ENCODE data around the gene TRDN.

TRDN gene

GRCh38 chr6:123550052-123550617 lies 86.6 kb downstream of the TRDN start:
- no peak for TF ChIP-seq CTCF (IDR thresholded peaks at IDR 0.05)
- no peak for DNase-seq (ENCODE audit: low spot score)
- no peak overlapping the region for H3K4me3 ChIP-seq
- H3K27ac ChIP-seq: no peak overlapping the region

GRCh38 chr6:123549476-123549875 lies 87.3 kb downstream of the TRDN start:
- Histone ChIP-seq H3K27ac (no peak overlapping the region), H3K4me3 (no peak overlapping the region)
- DNase-seq (ENCODE audit: low spot score): no peak
- no peak for TF ChIP-seq CTCF (IDR thresholded peaks at IDR 0.05)

- no peak overlapping the region for H3K27ac ChIP-seq
- DNase-seq (ENCODE audit: low spot score): no peak
- no peak overlapping the region for H3K4me3 ChIP-seq
- TF ChIP-seq CTCF (IDR thresholded peaks at IDR 0.05): no peak
Observed at GRCh38 chr6:123547216-123547978, 89.4 kb downstream of the TRDN start.

- Histone ChIP-seq H3K4me3 (no peak overlapping the region), H3K27ac (no peak overlapping the region)
- DNase-seq (ENCODE audit: low spot score): no peak
- no peak for TF ChIP-seq CTCF (IDR thresholded peaks at IDR 0.05)
Observed at GRCh38 chr6:123546537-123546936, 90.2 kb downstream of the TRDN start.

GRCh38 chr6:123541462-123541861 lies 95.3 kb downstream of the TRDN start:
- Histone ChIP-seq H3K27ac (no peak overlapping the region), H3K4me3 (no peak overlapping the region)
- no peak for DNase-seq (ENCODE audit: low spot score)
- TF ChIP-seq CTCF (IDR thresholded peaks at IDR 0.05): no peak

- DNase-seq (ENCODE audit: low spot score): no peak
- TF ChIP-seq CTCF (IDR thresholded peaks at IDR 0.05): no peak
- Histone ChIP-seq H3K4me3 (no peak overlapping the region), H3K27ac (no peak overlapping the region)
Observed at GRCh38 chr6:123533862-123534648, 102.7 kb downstream of the TRDN start.

All from coronary artery (tissue), 2 donors.